ENCODE data around the gene GLYATL3.

DNA sequence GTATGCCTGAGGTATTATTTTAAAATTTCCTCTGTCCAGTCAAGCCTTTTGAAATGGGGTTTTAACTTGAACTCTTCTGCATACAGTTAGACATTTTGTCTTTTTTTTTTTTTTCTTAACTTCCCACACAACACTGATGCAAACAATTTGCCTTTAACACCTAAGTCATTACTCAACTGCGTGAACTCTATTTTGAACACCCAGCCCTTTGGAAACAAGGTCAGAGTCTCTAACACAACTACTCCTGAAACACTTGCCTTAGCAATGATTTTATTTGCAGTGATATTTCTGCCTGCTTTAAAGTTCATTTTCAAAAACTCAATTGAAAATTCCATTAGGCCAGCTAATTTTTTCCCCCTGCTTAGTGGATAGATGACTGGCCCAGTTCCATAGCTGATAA lies 24.2 kb downstream of the GLYATL3 start:
- TF ChIP-seq, protein P1, sequence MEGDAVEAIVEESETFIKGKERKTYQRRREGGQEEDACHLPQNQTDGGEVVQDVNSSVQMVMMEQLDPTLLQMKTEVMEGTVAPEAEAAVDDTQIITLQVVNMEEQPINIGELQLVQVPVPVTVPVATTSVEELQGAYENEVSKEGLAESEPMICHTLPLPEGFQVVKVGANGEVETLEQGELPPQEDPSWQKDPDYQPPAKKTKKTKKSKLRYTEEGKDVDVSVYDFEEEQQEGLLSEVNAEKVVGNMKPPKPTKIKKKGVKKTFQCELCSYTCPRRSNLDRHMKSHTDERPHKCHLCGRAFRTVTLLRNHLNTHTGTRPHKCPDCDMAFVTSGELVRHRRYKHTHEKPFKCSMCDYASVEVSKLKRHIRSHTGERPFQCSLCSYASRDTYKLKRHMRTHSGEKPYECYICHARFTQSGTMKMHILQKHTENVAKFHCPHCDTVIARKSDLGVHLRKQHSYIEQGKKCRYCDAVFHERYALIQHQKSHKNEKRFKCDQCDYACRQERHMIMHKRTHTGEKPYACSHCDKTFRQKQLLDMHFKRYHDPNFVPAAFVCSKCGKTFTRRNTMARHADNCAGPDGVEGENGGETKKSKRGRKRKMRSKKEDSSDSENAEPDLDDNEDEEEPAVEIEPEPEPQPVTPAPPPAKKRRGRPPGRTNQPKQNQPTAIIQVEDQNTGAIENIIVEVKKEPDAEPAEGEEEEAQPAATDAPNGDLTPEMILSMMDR (IDR thresholded peaks at IDR 0.05): no peak
- TF ChIP-seq POLR2A (IDR thresholded peaks at IDR 0.05) (no peak), EP300 (IDR thresholded peaks at IDR 0.05; ENCODE audit: low read depth) (no peak)
